Measurements from ENCODE around the gene KDM3A.

- TF ChIP-seq POLR2AphosphoS5 (IDR thresholded peaks at IDR 0.05; ENCODE audit: borderline replicate concordance, low read depth, low read length) (no peak), EZH2 (IDR thresholded peaks at IDR 0.05) (no peak), FOXP2 (optimal IDR thresholded peaks at IDR 0.05; ENCODE audit: control extremely low read depth, extremely low read length, insufficient read depth) (no peak)
Observed at GRCh38 chr2:86442642-86443005, 1.5 kb downstream of the KDM3A start.
